Measurements from ENCODE around the gene NPW.

NPW gene

DNA sequence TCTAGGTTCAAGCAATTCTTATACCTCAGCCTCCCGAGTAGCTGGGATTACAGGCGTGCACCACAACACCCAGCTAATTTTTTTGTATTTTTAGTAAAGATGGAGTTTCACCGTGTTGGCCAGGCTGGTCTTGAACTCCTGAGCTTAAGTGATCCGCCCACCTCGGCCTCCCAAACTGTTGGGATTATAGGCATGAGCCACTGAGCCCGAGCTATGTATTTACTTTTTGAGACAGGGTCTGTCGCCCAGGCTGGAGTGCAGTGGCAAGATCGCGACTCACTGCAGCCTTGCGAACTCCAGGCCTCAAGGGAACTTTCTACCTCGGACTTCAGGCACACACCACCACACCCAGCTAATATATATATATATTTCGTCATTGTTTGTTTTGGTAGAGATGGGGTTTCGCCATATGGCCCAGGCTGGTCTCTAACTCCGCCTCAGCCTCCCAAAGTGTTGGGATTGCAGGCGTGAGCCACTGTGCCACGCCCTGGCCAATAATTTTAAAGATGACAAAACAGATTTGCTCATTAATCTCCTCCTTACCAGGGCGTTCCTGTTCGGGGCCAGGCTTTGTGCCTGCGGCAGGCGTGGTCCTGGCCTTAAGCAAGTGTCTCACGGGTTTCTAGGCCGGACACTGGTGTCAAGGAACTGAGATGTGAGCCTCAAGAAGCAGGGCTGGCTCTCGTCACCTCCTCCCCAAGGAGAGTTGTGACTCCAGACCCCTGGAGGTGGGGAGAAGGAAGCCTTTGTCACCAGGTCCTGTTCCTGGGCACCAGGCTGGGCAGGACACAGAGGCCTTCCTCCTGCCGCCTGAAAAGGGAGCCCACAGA is 4.3 kb upstream of the NPW start:
- peak; percentile 69 for DNase-seq (ENCODE audit: low read depth)
- TF ChIP-seq, protein P1, sequence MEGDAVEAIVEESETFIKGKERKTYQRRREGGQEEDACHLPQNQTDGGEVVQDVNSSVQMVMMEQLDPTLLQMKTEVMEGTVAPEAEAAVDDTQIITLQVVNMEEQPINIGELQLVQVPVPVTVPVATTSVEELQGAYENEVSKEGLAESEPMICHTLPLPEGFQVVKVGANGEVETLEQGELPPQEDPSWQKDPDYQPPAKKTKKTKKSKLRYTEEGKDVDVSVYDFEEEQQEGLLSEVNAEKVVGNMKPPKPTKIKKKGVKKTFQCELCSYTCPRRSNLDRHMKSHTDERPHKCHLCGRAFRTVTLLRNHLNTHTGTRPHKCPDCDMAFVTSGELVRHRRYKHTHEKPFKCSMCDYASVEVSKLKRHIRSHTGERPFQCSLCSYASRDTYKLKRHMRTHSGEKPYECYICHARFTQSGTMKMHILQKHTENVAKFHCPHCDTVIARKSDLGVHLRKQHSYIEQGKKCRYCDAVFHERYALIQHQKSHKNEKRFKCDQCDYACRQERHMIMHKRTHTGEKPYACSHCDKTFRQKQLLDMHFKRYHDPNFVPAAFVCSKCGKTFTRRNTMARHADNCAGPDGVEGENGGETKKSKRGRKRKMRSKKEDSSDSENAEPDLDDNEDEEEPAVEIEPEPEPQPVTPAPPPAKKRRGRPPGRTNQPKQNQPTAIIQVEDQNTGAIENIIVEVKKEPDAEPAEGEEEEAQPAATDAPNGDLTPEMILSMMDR (conservative IDR thresholded peaks at IDR 0.05; ENCODE audit: control insufficient read depth, insufficient read depth, low read depth, low read length) = no peak
- H3K4me3 ChIP-seq (ENCODE audit: control insufficient read depth, low read depth, low read length) = no peak overlapping the region

DNA sequence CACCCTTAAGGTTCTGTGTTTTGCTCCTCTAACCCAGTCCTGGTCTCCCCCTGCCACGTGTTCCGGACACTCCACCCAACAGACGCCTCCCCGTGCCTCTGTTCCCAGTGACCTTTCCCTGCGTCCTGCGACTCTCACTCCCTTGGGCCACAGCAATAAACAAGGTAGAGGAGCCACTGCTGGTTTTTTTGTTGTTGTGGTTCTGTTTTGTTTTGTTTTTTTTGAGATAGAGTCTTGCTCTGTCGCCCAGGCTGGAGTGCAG is 3.7 kb upstream of the NPW start:
- DNase-seq (ENCODE audit: low read depth) = no peak
- H3K4me3 ChIP-seq (ENCODE audit: control insufficient read depth, low read depth, low read length) = no peak overlapping the region
- TF ChIP-seq, protein P1 (conservative IDR thresholded peaks at IDR 0.05; ENCODE audit: control insufficient read depth, insufficient read depth, low read depth, low read length) = no peak

DNA sequence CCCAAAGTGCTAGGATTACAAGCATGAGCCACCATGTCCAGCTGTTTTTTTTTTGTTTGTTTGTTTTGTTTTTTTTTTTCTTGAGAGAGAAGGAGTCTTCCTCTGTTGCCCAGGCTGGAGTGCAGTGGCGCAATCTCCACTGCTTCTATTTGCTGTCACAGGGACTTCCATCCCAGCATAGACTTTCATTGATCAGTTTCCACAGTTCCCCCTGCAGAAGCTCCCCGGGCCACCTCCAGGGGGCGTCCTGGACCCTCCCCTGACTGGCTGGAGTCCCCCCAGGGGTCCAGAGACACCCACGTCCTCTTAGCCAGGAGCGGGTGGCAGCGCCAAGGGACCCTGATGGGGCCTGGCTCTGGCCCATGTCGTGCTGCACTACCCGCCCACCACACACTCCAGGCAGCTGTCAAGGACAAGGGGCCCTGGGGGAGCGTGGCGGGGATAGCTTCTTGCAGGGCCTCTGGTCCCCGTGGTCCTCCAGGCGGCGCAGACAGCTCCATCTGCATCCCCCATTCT is 3.1 kb upstream of the NPW start:
- TF ChIP-seq, protein P1 (conservative IDR thresholded peaks at IDR 0.05; ENCODE audit: control insufficient read depth, insufficient read depth, low read depth, low read length) = peak; percentile 43
- DNase-seq (ENCODE audit: low read depth) = no peak
- no peak overlapping the region for H3K4me3 ChIP-seq (ENCODE audit: control insufficient read depth, low read depth, low read length)

DNA sequence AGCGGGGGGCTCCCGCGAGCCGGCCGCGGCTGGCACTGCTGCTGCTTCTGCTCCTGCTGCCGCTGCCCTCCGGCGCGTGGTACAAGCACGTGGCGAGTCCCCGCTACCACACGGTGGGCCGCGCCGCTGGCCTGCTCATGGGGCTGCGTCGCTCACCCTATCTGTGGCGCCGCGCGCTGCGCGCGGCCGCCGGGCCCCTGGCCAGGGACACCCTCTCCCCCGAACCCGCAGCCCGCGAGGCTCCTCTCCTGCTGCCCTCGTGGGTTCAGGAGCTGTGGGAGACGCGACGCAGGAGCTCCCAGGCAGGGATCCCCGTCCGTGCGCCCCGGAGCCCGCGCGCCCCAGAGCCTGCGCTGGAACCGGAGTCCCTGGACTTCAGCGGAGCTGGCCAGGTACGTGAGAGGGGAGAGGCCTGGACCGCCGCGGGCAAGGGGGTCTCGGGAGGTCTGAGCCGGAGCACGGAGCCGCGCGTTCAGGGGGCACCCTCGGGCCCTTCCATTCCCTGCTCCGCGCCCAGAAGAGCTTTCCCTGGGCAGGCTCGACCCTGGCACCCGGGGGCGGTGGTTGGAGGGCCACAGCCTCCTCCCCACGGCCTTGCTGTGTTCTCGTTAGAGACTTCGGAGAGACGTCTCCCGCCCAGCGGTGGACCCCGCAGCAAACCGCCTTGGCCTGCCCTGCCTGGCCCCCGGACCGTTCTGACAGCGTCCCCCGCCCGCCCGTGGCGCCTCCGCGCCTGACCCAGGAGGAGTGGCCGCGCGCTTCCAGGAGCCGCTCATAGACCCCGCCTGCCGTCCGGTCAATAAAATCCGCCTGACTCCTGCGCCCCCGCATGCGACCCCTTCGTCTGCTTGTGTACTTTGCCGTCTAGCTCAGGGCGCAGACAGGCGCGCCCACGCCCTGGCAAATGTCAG is 591 bp downstream of the NPW start:
- no peak overlapping the region for H3K4me3 ChIP-seq (ENCODE audit: control insufficient read depth, low read depth, low read length)
- no peak for DNase-seq (ENCODE audit: low read depth)
- TF ChIP-seq, protein P1 (conservative IDR thresholded peaks at IDR 0.05; ENCODE audit: control insufficient read depth, insufficient read depth, low read depth, low read length) = no peak

DNA sequence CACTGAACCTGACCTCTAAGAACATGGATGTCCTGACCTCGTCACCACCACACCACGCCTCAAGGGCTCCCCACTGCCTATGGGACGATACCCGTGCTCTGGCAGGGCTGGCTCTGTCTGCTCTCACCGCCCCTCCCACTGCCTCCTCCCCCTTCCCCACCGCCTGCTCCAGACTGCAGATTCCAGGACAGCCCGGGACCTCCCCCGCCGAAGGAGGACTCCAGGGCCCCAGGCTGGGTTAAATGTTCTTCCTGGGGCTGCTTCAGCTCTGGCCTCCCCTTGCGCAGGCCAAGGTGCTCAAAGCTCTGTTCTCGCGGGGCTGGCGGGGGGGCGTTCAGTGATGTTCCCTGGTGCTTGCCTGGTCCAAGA is 3.1 kb downstream of the NPW start:
- DNase-seq (ENCODE audit: low read depth) = peak; percentile 41
- H3K4me3 ChIP-seq (ENCODE audit: control insufficient read depth, low read depth, low read length) = peak overlapping the region; percentile 35

More for the DNA sequence above, 3.1 kb downstream of the NPW start:
- TF ChIP-seq, protein P1 (conservative IDR thresholded peaks at IDR 0.05; ENCODE audit: control insufficient read depth, insufficient read depth, low read depth, low read length) = no peak
